ENCODE measurements around the gene WNT1. TPM values are rescaled to one million over a fixed set of nuclear protein-coding genes. Genes with fewer than 3 reads are reported as not detected.

WNT1 gene
- total RNA-seq, 3 donors from 2014 or later, result not detected

- intact Hi-C loops (cut with DNase I, micrococcal nuclease), result no loop called here
- H3K36me3 ChIP-seq (ENCODE audit: low read depth), result peaks cover 6% of the 10 kb centered on the region
- TF ChIP-seq CTCF (IDR thresholded peaks at IDR 0.05), result no peak
- H3K9me3 ChIP-seq, result no peaks in the 10 kb centered on the region
- H3K4me1 ChIP-seq (ENCODE audit: low read depth), result peaks cover 7% of the 10 kb centered on the region
- no peak overlapping the region for H3K4me3 ChIP-seq
- no peak for DNase-seq
- no peak for ATAC-seq
These were observed 42.3 kb downstream of the WNT1 start for GRCh38 chr12:49020441-49020840.

- Histone ChIP-seq H3K9me3 (no peaks in the 10 kb centered on the region), H3K36me3 (ENCODE audit: low read depth) (peaks cover 16% of the 10 kb centered on the region), H3K4me3 (no peak overlapping the region), H3K4me1 (ENCODE audit: low read depth) (peaks cover 7% of the 10 kb centered on the region)
- TF ChIP-seq CTCF (IDR thresholded peaks at IDR 0.05), result no peak
- intact Hi-C loops (cut with DNase I, micrococcal nuclease), result no loop called here
- DNase-seq, result no peak
- ATAC-seq, result no peak
These were observed 43.3 kb downstream of the WNT1 start for GRCh38 chr12:49021292-49021915.

GRCh38 chr12:49022558-49023178, 44.5 kb downstream of the WNT1 start:
- Histone ChIP-seq H3K36me3 (ENCODE audit: low read depth) (peaks cover 22% of the 10 kb centered on the region), H3K4me3 (no peak overlapping the region), H3K9me3 (no peaks in the 10 kb centered on the region), H3K4me1 (ENCODE audit: low read depth) (peaks cover 2% of the 10 kb centered on the region)
- TF ChIP-seq CTCF (IDR thresholded peaks at IDR 0.05), result no peak
- ATAC-seq (no peak), DNase-seq (no peak)
- intact Hi-C loops (cut with DNase I, micrococcal nuclease), result no loop called here

- no peaks in the 10 kb centered on the region for H3K9me3 ChIP-seq
- DNase-seq (no peak), ATAC-seq (no peak)
- H3K4me1 ChIP-seq (ENCODE audit: low read depth), result no peaks in the 10 kb centered on the region
- intact Hi-C loops (cut with DNase I, micrococcal nuclease), result no loop called here
- no peak overlapping the region for H3K4me3 ChIP-seq
- peaks cover 25% of the 10 kb centered on the region for H3K36me3 ChIP-seq (ENCODE audit: low read depth)
- no peak for TF ChIP-seq CTCF (IDR thresholded peaks at IDR 0.05)
These were observed 45.7 kb downstream of the WNT1 start for GRCh38 chr12:49023812-49024211.

GRCh38 chr12:49024543-49024942, 46.4 kb downstream of the WNT1 start:
- Histone ChIP-seq H3K4me1 (ENCODE audit: low read depth) (no peaks in the 10 kb centered on the region), H3K9me3 (no peaks in the 10 kb centered on the region), H3K36me3 (ENCODE audit: low read depth) (peaks cover 25% of the 10 kb centered on the region), H3K4me3 (no peak overlapping the region)
- ATAC-seq (no peak), DNase-seq (no peak)
- TF ChIP-seq CTCF (IDR thresholded peaks at IDR 0.05), result no peak
- intact Hi-C loops (cut with DNase I, micrococcal nuclease), result no loop called here

Measured in mucosa of descending colon (tissue), 3 donors.